B cell (primary cell): ENCODE results near the gene RGS2. TPM values are rescaled to one million over a fixed set of nuclear protein-coding genes. Genes with fewer than 3 reads are reported as not detected.

Source experiments
- ATAC-seq: fragments of 200-7000 bp; cut with Tn5 transposase; one replicate; pipeline ENCODE4 v1.10.0; 2021; ENCODE audit warnings: low read depth, mild to moderate bottlenecking, moderate number of reproducible peaks, moderate library complexity
- CTCF ChIA-PET: fragments of 350-600 bp; sonication (Branson Sonifier 250); formaldehyde crosslinking; loops from one replicate; lab custom pipeline; 2021; ENCODE audit warnings: antibody characterized with exemption, inconsistent platforms; lab: Charles Lee
- POLR2A ChIA-PET: fragments of 350-600 bp; sonication (Branson Sonifier 250); formaldehyde crosslinking; loops from one replicate; lab custom pipeline; 2021; ENCODE audit warnings: antibody characterized with exemption; lab: Charles Lee
- DNase-seq: peaks from one replicate; pipeline ENCODE4 v3.0.0; 2013
- H2AFZ ChIP-seq: 2 replicates; pipeline ENCODE4 v1.6.1; 2012; ENCODE audit warnings: mild to moderate bottlenecking, low read depth, low read length; ENCODE audit not compliant: insufficient read depth, poor library complexity, severe bottlenecking
- H3K27ac ChIP-seq, 2 donors: 1 replicate in 1 of 2; 2 replicates in 1 of 2; pipeline ENCODE4 v1.5.1; 2012 to 2013; ENCODE audit warnings: low read length in 2 of 2, mild to moderate bottlenecking in 2 of 2, moderate library complexity in 1 of 2
- H3K27me3 ChIP-seq, 4 experiments: fragments of 200-600 bp in 1 of 4; sonication (generic) in 1 of 4; replicated peaks in 1 of 4; 1 replicate in 2 of 4; 2 replicates in 2 of 4; pipeline versions ENCODE4 v1.6.1 to v1.7.0; 2013 to 2016; ENCODE audit warnings: low read length in 3 of 4, mild to moderate bottlenecking in 2 of 4, mixed read lengths in 1 of 4, moderate library complexity in 1 of 4; ENCODE audit not compliant: insufficient read depth in 4 of 4, control insufficient read depth in 3 of 4; ENCODE audit errors: control extremely low read depth in 1 of 4
- H3K36me3 ChIP-seq, 2 experiments: replicated peaks in 1 of 2; 1 replicate in 1 of 2; 2 replicates in 1 of 2; pipeline versions ENCODE4 v1.6.1 to v1.7.1; 2013; ENCODE audit warnings: low read length in 1 of 2; ENCODE audit not compliant: insufficient read depth in 2 of 2, control insufficient read depth in 1 of 2; ENCODE audit errors: control extremely low read depth in 1 of 2, extremely low read depth in 1 of 2
- H3K4me1 ChIP-seq, 2 donors: fragments of 200-600 bp in 1 of 2; sonication (generic) in 1 of 2; 1 replicate in 1 of 2; 2 replicates in 1 of 2; pipeline versions ENCODE4 v1.5.1 to v1.6.1; 2013 to 2017; ENCODE audit warnings: low read length in 2 of 2; ENCODE audit not compliant: control insufficient read depth in 2 of 2, insufficient read depth in 2 of 2
- H3K4me2 ChIP-seq: replicated peaks from 2 replicates; pipeline ENCODE3; 2012; ENCODE audit warnings: mild to moderate bottlenecking, low read depth, low read length; ENCODE audit not compliant: poor library complexity, severe bottlenecking
- H3K4me3 ChIP-seq, 5 experiments: fragments of 200-600 bp in 1 of 5; sonication (generic) in 1 of 5; 1 replicate in 3 of 5; 2 replicates in 2 of 5; pipeline versions ENCODE4 v1.5.1 to v1.7.0; 2011 to 2016; ENCODE audit warnings: low read length in 4 of 5, mild to moderate bottlenecking in 4 of 5, low read depth in 2 of 5, control low read depth in 1 of 5, moderate library complexity in 1 of 5; ENCODE audit not compliant: insufficient read depth in 1 of 5; ENCODE audit errors: control extremely low read depth in 1 of 5, extremely low read depth in 1 of 5
- H3K79me2 ChIP-seq: fragments of 200-600 bp; sonication (generic); one replicate; pipeline ENCODE4 v1.6.0; 2016; ENCODE audit warnings: low read length; ENCODE audit not compliant: control insufficient read depth, insufficient read depth
- H3K9ac ChIP-seq: fragments of 200-600 bp; sonication (generic); 2 replicates; pipeline ENCODE4 v1.6.1; 2017; ENCODE audit warnings: mild to moderate bottlenecking, low read length, moderate library complexity
- H3K9me3 ChIP-seq, 3 donors: one replicate each; pipeline versions ENCODE4 v1.6.1 to v1.7.1; 2013; ENCODE audit warnings: low read length in 2 of 3; ENCODE audit not compliant: control insufficient read depth in 2 of 3, insufficient read depth in 1 of 3; ENCODE audit errors: control extremely low read depth in 1 of 3
- H4K20me1 ChIP-seq: 2 replicates; pipeline ENCODE4 v1.6.0; 2012; ENCODE audit warnings: mild to moderate bottlenecking, low read length; ENCODE audit not compliant: insufficient read depth, control insufficient read depth, poor library complexity, severe bottlenecking
- H3K27ac Mint-ChIP-seq: one replicate; pipeline ENCODE4 v1.8.0; 2021; ENCODE audit warnings: mixed read lengths
- H3K27me3 Mint-ChIP-seq: one replicate; pipeline ENCODE4 v1.8.0; 2021; ENCODE audit warnings: mixed read lengths
- H3K4me1 Mint-ChIP-seq: one replicate; pipeline ENCODE4 v1.8.0; 2021; ENCODE audit warnings: mixed read lengths
- H3K4me3 Mint-ChIP-seq: one replicate; pipeline ENCODE4 v1.8.0; 2021; ENCODE audit warnings: mixed read lengths
- H3K9me3 Mint-ChIP-seq: one replicate; pipeline ENCODE4 v1.8.0; 2022; ENCODE audit warnings: mixed read lengths; ENCODE audit not compliant: insufficient read depth
- EZH2 ChIP-seq: IDR thresholded peaks from 2 replicates; pipeline ENCODE4 v1.6.1; 2012; ENCODE audit warnings: borderline replicate concordance, low read depth, mild to moderate bottlenecking, moderate library complexity, low read length; ENCODE audit not compliant: insufficient read depth, poor library complexity, severe bottlenecking
- WGBS: methylation state at CpG from one replicate; pipeline ENCODE4 v1.1.5; 2013; ENCODE audit warnings: missing lambda C conversion rate; ENCODE audit not compliant: insufficient coverage; 5-methylcytosine and 5-hydroxymethylcytosine counted together
- intact Hi-C: fragments of 100-400 bp; cut with micrococcal nuclease; formaldehyde crosslinking; loops from one replicate; pipeline ENCODE4 v1.10.0; 2022
- polyA plus RNA-seq: library from polyadenylated mRNA; depleted of rRNA; stranded (reverse); fragments of >200 nt; gene quantifications from 2 replicates; pipeline ENCODE4 v1.2.3, GENCODE V29; 2012
- total RNA-seq, 2 donors: library from RNA; stranded (reverse); fragments of 120-200 nt in 1 of 2; gene quantifications; 1 replicate in 1 of 2; 2 replicates in 1 of 2; pipeline versions ENCODE4 v1.2.3 to v1.2.4, GENCODE V29; 2013 to 2022
- TF ChIP-seq, protein P1 (sequence below): fragments of 200-600 bp; IDR thresholded peaks from one replicate; pipeline ENCODE4 v1.8.0; 2022; ENCODE audit warnings: antibody characterized with exemption, mild to moderate bottlenecking

RGS2 gene
- total and polyA plus RNA-seq, 2 donors (not counting 1 experiment from before 2014, with no cell fraction given) = 232 to 247 TPM

DNA sequence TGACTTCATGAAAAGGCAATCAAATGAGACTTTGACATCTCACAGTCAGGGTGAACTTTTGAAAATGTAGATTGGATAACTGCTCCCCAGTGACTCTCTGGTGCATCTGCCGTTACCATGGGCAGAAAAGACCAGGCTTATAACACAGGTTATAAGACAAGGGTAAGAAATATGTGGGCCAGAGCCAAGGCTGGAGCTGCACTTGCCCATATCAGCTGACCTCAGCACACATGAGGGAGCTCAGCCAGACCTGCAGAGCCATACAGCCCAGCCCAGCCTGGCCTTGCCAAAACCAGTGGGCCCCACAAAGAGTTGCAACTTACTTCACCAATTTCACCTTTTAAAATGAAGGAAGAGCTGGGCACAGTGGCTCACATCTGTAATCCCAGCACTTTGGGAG is 11.7 kb upstream of the RGS2 start:
- Mint-ChIP-seq H3K4me3 (no peak overlapping the region), H3K9me3 (no peaks in the 10 kb centered on the region), H3K27ac (no peak overlapping the region), H3K4me1 (no peaks in the 10 kb centered on the region), H3K27me3 (no peaks in the 10 kb centered on the region)
- H3K9ac ChIP-seq = no peak overlapping the region
- H3K27me3 ChIP-seq = no peaks in the 10 kb centered on the region
- ChIA-PET CTCF (interaction anchor here (1.0 to 1.9 kb wide), 5 partner anchors 33 to 323 kb away, joined by 3 to 7 read pairs (median 4); no protein-coding TSS in a partner anchor), POLR2A (no interaction called here)
- TF ChIP-seq, protein P1, sequence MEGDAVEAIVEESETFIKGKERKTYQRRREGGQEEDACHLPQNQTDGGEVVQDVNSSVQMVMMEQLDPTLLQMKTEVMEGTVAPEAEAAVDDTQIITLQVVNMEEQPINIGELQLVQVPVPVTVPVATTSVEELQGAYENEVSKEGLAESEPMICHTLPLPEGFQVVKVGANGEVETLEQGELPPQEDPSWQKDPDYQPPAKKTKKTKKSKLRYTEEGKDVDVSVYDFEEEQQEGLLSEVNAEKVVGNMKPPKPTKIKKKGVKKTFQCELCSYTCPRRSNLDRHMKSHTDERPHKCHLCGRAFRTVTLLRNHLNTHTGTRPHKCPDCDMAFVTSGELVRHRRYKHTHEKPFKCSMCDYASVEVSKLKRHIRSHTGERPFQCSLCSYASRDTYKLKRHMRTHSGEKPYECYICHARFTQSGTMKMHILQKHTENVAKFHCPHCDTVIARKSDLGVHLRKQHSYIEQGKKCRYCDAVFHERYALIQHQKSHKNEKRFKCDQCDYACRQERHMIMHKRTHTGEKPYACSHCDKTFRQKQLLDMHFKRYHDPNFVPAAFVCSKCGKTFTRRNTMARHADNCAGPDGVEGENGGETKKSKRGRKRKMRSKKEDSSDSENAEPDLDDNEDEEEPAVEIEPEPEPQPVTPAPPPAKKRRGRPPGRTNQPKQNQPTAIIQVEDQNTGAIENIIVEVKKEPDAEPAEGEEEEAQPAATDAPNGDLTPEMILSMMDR = no peak
- no peak for TF ChIP-seq EZH2
- no peaks in the 10 kb centered on the region for H3K4me1 ChIP-seq
- H3K36me3 ChIP-seq = no peaks in the 10 kb centered on the region
- no peak overlapping the region for H3K27ac ChIP-seq
- H2AFZ ChIP-seq = no peak overlapping the region
- 100% methylated on average over 1 of the region's 1 CpG for WGBS
- intact Hi-C loops = no loop called here
- no peaks in the 10 kb centered on the region for H4K20me1 ChIP-seq
- H3K9me3 ChIP-seq = no peaks in the 10 kb centered on the region
- DNase-seq (no peak), ATAC-seq (no peak)
- no peaks in the 10 kb centered on the region for H3K79me2 ChIP-seq
- no peak overlapping the region for H3K4me3 ChIP-seq
- H3K4me2 ChIP-seq = no peak overlapping the region

- no peaks in the 10 kb centered on the region for H3K27me3 Mint-ChIP-seq
- no peak for ATAC-seq
- no peak overlapping the region for H2AFZ ChIP-seq
- H3K27me3 ChIP-seq = no peaks in the 10 kb centered on the region
- no peaks in the 10 kb centered on the region for H3K4me1 Mint-ChIP-seq
- H3K27ac ChIP-seq = no peak overlapping the region
- 72% methylated on average over 4 of the region's 7 CpGs for WGBS
- H3K36me3 ChIP-seq = no peaks in the 10 kb centered on the region
- intact Hi-C loops = no loop called here
- H3K9me3 Mint-ChIP-seq = no peaks in the 10 kb centered on the region
- no peaks in the 10 kb centered on the region for H3K79me2 ChIP-seq
- H3K4me3 Mint-ChIP-seq = no peak overlapping the region
- CTCF ChIA-PET = interaction anchor here (0.6 to 1.9 kb wide), 4 partner anchors 34 to 324 kb away, joined by 3 to 7 read pairs (median 4); no protein-coding TSS in a partner anchor
- no peak for DNase-seq
- TF ChIP-seq EZH2 = no peak
- TF ChIP-seq, protein P1 = no peak
- H3K4me1 ChIP-seq = no peaks in the 10 kb centered on the region
- POLR2A ChIA-PET = no interaction called here
- H3K4me2 ChIP-seq = no peak overlapping the region
- no peaks in the 10 kb centered on the region for H4K20me1 ChIP-seq
- no peak overlapping the region for H3K4me3 ChIP-seq
- no peak overlapping the region for H3K27ac Mint-ChIP-seq
- no peaks in the 10 kb centered on the region for H3K9me3 ChIP-seq
- no peak overlapping the region for H3K9ac ChIP-seq
These were observed 10.9 kb upstream of the RGS2 start for GRCh38 chr1:192797891-192798290.
